ENCODE measurements around the gene KHDRBS2.

DNA sequence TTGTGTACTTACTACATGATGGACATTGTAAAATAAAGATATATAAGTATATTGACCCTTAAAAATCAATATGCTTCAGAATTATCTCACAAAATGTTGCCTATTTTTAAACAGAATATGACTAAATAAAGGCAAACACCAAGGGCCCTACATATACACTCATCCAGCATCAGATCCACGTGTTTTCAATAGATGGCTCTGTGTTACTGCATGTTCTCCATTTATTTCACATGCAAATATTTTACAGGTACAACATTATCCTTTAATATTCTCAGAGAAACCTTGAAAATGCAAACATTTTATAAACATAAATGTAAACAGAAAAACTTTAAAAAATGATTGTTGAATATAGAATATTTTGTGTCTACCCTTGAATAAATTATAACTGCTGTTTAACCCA lies 2.9 kb upstream of the KHDRBS2 start:
- TF ChIP-seq, protein P1, sequence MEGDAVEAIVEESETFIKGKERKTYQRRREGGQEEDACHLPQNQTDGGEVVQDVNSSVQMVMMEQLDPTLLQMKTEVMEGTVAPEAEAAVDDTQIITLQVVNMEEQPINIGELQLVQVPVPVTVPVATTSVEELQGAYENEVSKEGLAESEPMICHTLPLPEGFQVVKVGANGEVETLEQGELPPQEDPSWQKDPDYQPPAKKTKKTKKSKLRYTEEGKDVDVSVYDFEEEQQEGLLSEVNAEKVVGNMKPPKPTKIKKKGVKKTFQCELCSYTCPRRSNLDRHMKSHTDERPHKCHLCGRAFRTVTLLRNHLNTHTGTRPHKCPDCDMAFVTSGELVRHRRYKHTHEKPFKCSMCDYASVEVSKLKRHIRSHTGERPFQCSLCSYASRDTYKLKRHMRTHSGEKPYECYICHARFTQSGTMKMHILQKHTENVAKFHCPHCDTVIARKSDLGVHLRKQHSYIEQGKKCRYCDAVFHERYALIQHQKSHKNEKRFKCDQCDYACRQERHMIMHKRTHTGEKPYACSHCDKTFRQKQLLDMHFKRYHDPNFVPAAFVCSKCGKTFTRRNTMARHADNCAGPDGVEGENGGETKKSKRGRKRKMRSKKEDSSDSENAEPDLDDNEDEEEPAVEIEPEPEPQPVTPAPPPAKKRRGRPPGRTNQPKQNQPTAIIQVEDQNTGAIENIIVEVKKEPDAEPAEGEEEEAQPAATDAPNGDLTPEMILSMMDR (IDR thresholded peaks at IDR 0.05), result no peak
- TF ChIP-seq POLR2AphosphoS5 (IDR thresholded peaks at IDR 0.05; ENCODE audit: insufficient read depth in 1 of 2, low read depth in 1 of 2), result no peak
- no peak for TF ChIP-seq POLR2A (IDR thresholded peaks at IDR 0.05)
